Heart left ventricle (tissue), 16 donors: Measurements from ENCODE around the gene CIDEC. TPM values are rescaled to one million over a fixed set of nuclear protein-coding genes. Genes with fewer than 3 reads are reported as not detected.

Source experiments
- ATAC-seq, 4 donors: fragments of 200-7000 bp; cut with Tn5 transposase; one replicate each; pipeline ENCODE4 v1.9.1; 2020 to 2022; ENCODE audit warnings: moderate library complexity in 4 of 4, mild to moderate bottlenecking in 3 of 4, moderate number of reproducible peaks in 1 of 4
- DNase-seq, 5 donors: peaks; one replicate each; pipeline ENCODE4 v3.0.0-alpha.2; 2020
- H3K27ac ChIP-seq, 12 donors: fragments of 200-600 bp; sonication (generic) in 4 of 12; one replicate each; pipeline versions ENCODE4 v1.5.0 to v1.8.0; 2016 to 2022; ENCODE audit warnings: mild to moderate bottlenecking in 2 of 12
- H3K27me3 ChIP-seq, 9 donors: fragments of 200-600 bp; sonication (generic) in 2 of 9; one replicate each; pipeline versions ENCODE4 v1.5.1 to v1.8.0; 2016 to 2022; ENCODE audit warnings: mild to moderate bottlenecking in 3 of 9
- H3K36me3 ChIP-seq, 9 donors: fragments of 200-600 bp; sonication (generic) in 2 of 9; one replicate each; pipeline versions ENCODE4 v1.5.0 to v1.8.0; 2018 to 2022; ENCODE audit warnings: mild to moderate bottlenecking in 2 of 9
- H3K4me1 ChIP-seq, 12 donors: fragments of 200-600 bp; sonication (generic) in 4 of 12; one replicate each; pipeline versions ENCODE4 v1.5.0 to v1.8.0; 2016 to 2022; ENCODE audit warnings: mild to moderate bottlenecking in 3 of 12
- H3K4me3 ChIP-seq, 12 donors: fragments of 200-600 bp; sonication (generic) in 4 of 12; one replicate each; pipeline versions ENCODE4 v1.5.0 to v1.8.0; 2017 to 2022; ENCODE audit warnings: mild to moderate bottlenecking in 9 of 12, moderate library complexity in 4 of 12
- H3K9me3 ChIP-seq, 12 donors: fragments of 200-600 bp; sonication (generic) in 4 of 12; one replicate each; pipeline versions ENCODE4 v1.5.0 to v1.8.0; 2016 to 2022; ENCODE audit warnings: mild to moderate bottlenecking in 1 of 12
- CTCF ChIP-seq, 12 donors: fragments of 200-600 bp; sonication (generic) in 4 of 12; IDR thresholded peaks; one replicate each; pipeline versions ENCODE4 v1.5.0 to v1.8.0; 2018 to 2022; ENCODE audit warnings: antibody characterized with exemption in 12 of 12, mild to moderate bottlenecking in 5 of 12
- POLR2A ChIP-seq, 2 donors: fragments of 450-650 bp; IDR thresholded peaks; one replicate each; pipeline ENCODE4 v1.6.1; 2017; ENCODE audit warnings: antibody characterized with exemption in 2 of 2, mild to moderate bottlenecking in 2 of 2, moderate library complexity in 2 of 2
- WGBS, 4 donors: extraction: QIAGEN DNeasy Blood & Tissue Kit in 2 of 4; methylation state at CpG; one replicate each; pipeline versions ENCODE4 v1.1.5 to v1.1.7; 2013 to 2018; 5-methylcytosine and 5-hydroxymethylcytosine counted together
- intact Hi-C, 10 donors: fragments of 100-400 bp; cut with DNase I; formaldehyde crosslinking; loops; one replicate each; pipeline versions ENCODE4 v1.11.1 to v1.14.2; 2022
- polyA plus RNA-seq, 2 donors: library from polyadenylated mRNA; stranded (reverse); fragments of 200-250 nt; gene quantifications; one replicate each; pipeline ENCODE4 v1.2.3, GENCODE V29; 2013
- total RNA-seq, 9 donors: library from RNA; depleted of rRNA in 2 of 9; stranded (reverse); fragments of >200 nt in 2 of 9; fragmentation: NEBNext Ultra II Directional in 3 of 9; extraction: Animal tissue kit (Norgen Biotek cat#: 25700) in 3 of 9; gene quantifications; one replicate each; pipeline versions ENCODE4 v1.1.0 to v1.2.4, GENCODE V29; 2016 to 2023
- donor health status: ischemic (EF 13 %, LVEDD 7.1; RV severe dilation, severe dysfunction).
- donor health status: healthy with polysubstance abuse.
- donor health status: DM: no; HTN: yes; CAD: no.
- donor health status: DM: no; HTN: no; CAD: no.
- donor health status: ischemic (EF 25% LVEDD 6.9; RV normal size, moderate dysfunction).
- donor health status: ischemic (EF 25% LVEDD 5.7; RV mildly dilated, moderate dysfunction).
- donor health status: healthy.
- donor health status: DM: yes; HTN: yes; CAD: no.
- donor health status: ischemic (EF 35%, LVEDD 5.7; RV mildly dilated, moderate dysfunction).
- donor health status: nonischemic (EF 11% LVEDD 7.7; RV severe dilation, severe dysfunction).
- donor health status: DM: yes; HTN: yes; CAD: no.
- donor health status: PGD.
- donor health status: ischemic (EF 29% LVEDD 5.4; RV normal size, mild dysfunction).
- donor health status: nonischemic (EF 23%, LVEDD 6.1; RV moderate dilation, normal function).

The CIDEC gene
- total and polyA plus RNA-seq, 11 donors, result 0.72 to 59.0 (median 4.0) TPM; not detected in 2

GRCh38 chr3:9864200-9864927, 15.7 kb downstream of the CIDEC start:
- no peaks in the 10 kb centered on the region for H3K9me3 ChIP-seq
- peak overlapping the region in 1 of 12 donors; percentile 14 for H3K4me3 ChIP-seq
- no peaks in the 10 kb centered on the region for H3K36me3 ChIP-seq
- TF ChIP-seq POLR2A (IDR thresholded peaks at IDR 0.05), result no peak
- TF ChIP-seq CTCF (IDR thresholded peaks at IDR 0.05), result no peak
- intact Hi-C loops, result no loop called here
- 49 to 63% (median 54%) methylated on average over 15 to 16 of the region's 16 CpGs for WGBS, 4 donors
- ATAC-seq (peak in 3 of 4 donors; percentile 29 to 57 (median 51)), DNase-seq (peak in 4 of 5 donors; percentile 28 to 58 (median 38))
- H3K27me3 ChIP-seq, result no peaks in the 10 kb centered on the region
- peak overlapping the region in 9 of 12 donors; percentile 7 to 87 (median 32) for H3K27ac ChIP-seq
- peaks cover 0 to 21% (median 9%) of the 10 kb centered on the region in 12 donors for H3K4me1 ChIP-seq

- WGBS, 4 donors, result 56 to 70% (median 58%) methylated on average over 15 to 22 of the region's 22 CpGs
- no peaks in the 10 kb centered on the region for H3K27me3 ChIP-seq
- intact Hi-C loops, result no loop called here
- peaks cover 0 to 21% (median 9%) of the 10 kb centered on the region in 12 donors for H3K4me1 ChIP-seq
- no peaks in the 10 kb centered on the region for H3K36me3 ChIP-seq
- H3K27ac ChIP-seq, result peak overlapping the region in 5 of 12 donors; percentile 26 to 87 (median 32)
- no peaks in the 10 kb centered on the region for H3K9me3 ChIP-seq
- H3K4me3 ChIP-seq, result peak overlapping the region in 11 of 12 donors; percentile 25 to 62 (median 51)
- TF ChIP-seq POLR2A (IDR thresholded peaks at IDR 0.05) (no peak), CTCF (IDR thresholded peaks at IDR 0.05) (no peak)
- no peak for DNase-seq
- ATAC-seq, result peak in 2 of 4 donors; percentile 4 to 10
Observed at GRCh38 chr3:9863058-9863772, 16.8 kb downstream of the CIDEC start.

GRCh38 chr3:9862391-9863057, 17.5 kb downstream of the CIDEC start:
- Histone ChIP-seq H3K4me1 (peaks cover 0 to 21% (median 9%) of the 10 kb centered on the region in 12 donors), H3K4me3 (peak overlapping the region in 11 of 12 donors; percentile 25 to 62 (median 51)), H3K27me3 (no peaks in the 10 kb centered on the region), H3K36me3 (no peaks in the 10 kb centered on the region), H3K27ac (peak overlapping the region in 6 of 12 donors; percentile 5 to 87 (median 31)), H3K9me3 (no peaks in the 10 kb centered on the region)
- DNase-seq, result peak; percentile 52 to 84 (median 76)
- peak; percentile 49 to 92 (median 88) for ATAC-seq
- TF ChIP-seq CTCF (IDR thresholded peaks at IDR 0.05) (peak in 11 of 12 donors; percentile 33 to 64 (median 50)), POLR2A (IDR thresholded peaks at IDR 0.05) (peak in 1 of 2 donors; percentile 16)
- 14 to 42% (median 15%) methylated on average over 7 to 45 of the region's 45 CpGs for WGBS, 4 donors
- intact Hi-C loops, result no loop called here
